ENCODE results near the gene PGK1. TPM values are rescaled to one million over a fixed set of nuclear protein-coding genes. Genes with fewer than 3 reads are reported as not detected.
"Not testable (repeated sequence)": the region's sequence is repeated elsewhere in the genome, so short reads cannot be mapped to it uniquely, and the experiment has no call there.

The PGK1 gene
- total RNA-seq, 2 donors from 2014 or later, result 277 to 296 TPM

DNA sequence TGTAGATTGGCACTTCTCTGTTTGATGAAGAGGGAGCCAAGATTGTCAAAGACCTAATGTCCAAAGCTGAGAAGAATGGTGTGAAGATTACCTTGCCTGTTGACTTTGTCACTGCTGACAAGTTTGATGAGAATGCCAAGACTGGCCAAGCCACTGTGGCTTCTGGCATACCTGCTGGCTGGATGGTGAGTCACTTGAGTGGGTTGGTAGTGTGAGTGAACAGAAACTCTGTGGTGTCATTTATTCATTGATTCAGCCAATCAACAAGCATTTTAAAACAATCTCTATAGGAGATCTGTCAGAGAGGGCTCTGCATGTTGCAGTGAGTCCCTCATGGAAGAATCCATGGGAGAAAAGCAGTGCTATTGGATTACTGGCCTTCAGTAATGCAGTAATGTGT, 19.1 kb downstream of the PGK1 start:
- Histone ChIP-seq H3K27ac (ENCODE audit: low read depth, low read length) (no peak overlapping the region), H3K9ac (ENCODE audit: extremely low read depth, low read length, poor library complexity, severe bottlenecking) (no peak overlapping the region), H3K36me3 (ENCODE audit: control insufficient read depth, insufficient read depth, low read length) (peaks cover 78% of the 10 kb centered on the region), H3K4me3 (ENCODE audit: low read length) (no peak overlapping the region), H3K4me1 (ENCODE audit: control insufficient read depth, insufficient read depth, low read length) (no peaks in the 10 kb centered on the region), H3K9me3 (ENCODE audit: control insufficient read depth, low read length) (no peaks in the 10 kb centered on the region), H3K27me3 (ENCODE audit: control insufficient read depth, insufficient read depth, low read length, poor library complexity, severe bottlenecking) (no peaks in the 10 kb centered on the region)
- Mint-ChIP-seq H3K27me3 (ENCODE audit: insufficient read depth) (no peaks in the 10 kb centered on the region), H3K9me3 (peaks cover 42% of the 10 kb centered on the region), H3K27ac (no peak overlapping the region), H3K4me3 (no peak overlapping the region), H3K36me3 (ENCODE audit: low read depth) (peaks cover 67% of the 10 kb centered on the region), H3K4me1 (no peaks in the 10 kb centered on the region)
- TF ChIP-seq, protein P1, sequence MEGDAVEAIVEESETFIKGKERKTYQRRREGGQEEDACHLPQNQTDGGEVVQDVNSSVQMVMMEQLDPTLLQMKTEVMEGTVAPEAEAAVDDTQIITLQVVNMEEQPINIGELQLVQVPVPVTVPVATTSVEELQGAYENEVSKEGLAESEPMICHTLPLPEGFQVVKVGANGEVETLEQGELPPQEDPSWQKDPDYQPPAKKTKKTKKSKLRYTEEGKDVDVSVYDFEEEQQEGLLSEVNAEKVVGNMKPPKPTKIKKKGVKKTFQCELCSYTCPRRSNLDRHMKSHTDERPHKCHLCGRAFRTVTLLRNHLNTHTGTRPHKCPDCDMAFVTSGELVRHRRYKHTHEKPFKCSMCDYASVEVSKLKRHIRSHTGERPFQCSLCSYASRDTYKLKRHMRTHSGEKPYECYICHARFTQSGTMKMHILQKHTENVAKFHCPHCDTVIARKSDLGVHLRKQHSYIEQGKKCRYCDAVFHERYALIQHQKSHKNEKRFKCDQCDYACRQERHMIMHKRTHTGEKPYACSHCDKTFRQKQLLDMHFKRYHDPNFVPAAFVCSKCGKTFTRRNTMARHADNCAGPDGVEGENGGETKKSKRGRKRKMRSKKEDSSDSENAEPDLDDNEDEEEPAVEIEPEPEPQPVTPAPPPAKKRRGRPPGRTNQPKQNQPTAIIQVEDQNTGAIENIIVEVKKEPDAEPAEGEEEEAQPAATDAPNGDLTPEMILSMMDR (conservative IDR thresholded peaks at IDR 0.05), result no peak
- no peak for DNase-seq

DNA sequence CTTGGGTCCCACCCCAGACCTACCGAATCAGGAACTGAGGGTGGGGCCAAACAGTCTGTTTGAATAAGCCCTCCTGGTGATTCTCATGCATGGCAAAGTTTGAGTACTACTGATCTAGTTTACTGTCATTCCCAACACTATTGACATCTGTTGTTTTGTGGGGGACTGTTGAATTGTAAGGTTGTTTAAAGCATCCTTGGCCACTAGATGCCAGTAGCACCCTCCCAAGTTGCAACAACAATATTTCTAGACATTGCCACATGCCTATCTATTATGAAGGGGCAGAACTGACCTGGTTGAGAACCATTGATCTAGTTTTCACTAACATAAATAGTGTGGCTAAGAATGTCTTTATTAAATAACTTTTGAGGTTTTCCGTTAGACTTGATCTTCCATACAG, 20.3 kb downstream of the PGK1 start:
- Mint-ChIP-seq H3K4me1 (no peaks in the 10 kb centered on the region), H3K36me3 (ENCODE audit: low read depth) (peaks cover 60% of the 10 kb centered on the region), H3K27me3 (ENCODE audit: insufficient read depth) (no peaks in the 10 kb centered on the region), H3K27ac (no peak overlapping the region), H3K9me3 (peaks cover 41% of the 10 kb centered on the region), H3K4me3 (no peak overlapping the region)
- H3K9ac ChIP-seq (ENCODE audit: extremely low read depth, low read length, poor library complexity, severe bottlenecking), result no peak overlapping the region
- H3K9me3 ChIP-seq (ENCODE audit: control insufficient read depth, low read length), result no peaks in the 10 kb centered on the region
- TF ChIP-seq, protein P1 (conservative IDR thresholded peaks at IDR 0.05), result peak; percentile 55
- no peaks in the 10 kb centered on the region for H3K4me1 ChIP-seq (ENCODE audit: control insufficient read depth, insufficient read depth, low read length)
- H3K27ac ChIP-seq (ENCODE audit: low read depth, low read length), result no peak overlapping the region
- no peak for DNase-seq
- H3K36me3 ChIP-seq (ENCODE audit: control insufficient read depth, insufficient read depth, low read length), result peaks cover 68% of the 10 kb centered on the region
- H3K27me3 ChIP-seq (ENCODE audit: control insufficient read depth, insufficient read depth, low read length, poor library complexity, severe bottlenecking), result no peaks in the 10 kb centered on the region
- no peak overlapping the region for H3K4me3 ChIP-seq (ENCODE audit: low read length)
- 96% methylated on average over 2 of the region's 2 CpGs; no CpG with 5 or more reads in 1 of the 2 experiments for WGBS, 2 experiments (ENCODE audit: insufficient coverage in 1 of 2, insufficient read length in 1 of 2)

DNA sequence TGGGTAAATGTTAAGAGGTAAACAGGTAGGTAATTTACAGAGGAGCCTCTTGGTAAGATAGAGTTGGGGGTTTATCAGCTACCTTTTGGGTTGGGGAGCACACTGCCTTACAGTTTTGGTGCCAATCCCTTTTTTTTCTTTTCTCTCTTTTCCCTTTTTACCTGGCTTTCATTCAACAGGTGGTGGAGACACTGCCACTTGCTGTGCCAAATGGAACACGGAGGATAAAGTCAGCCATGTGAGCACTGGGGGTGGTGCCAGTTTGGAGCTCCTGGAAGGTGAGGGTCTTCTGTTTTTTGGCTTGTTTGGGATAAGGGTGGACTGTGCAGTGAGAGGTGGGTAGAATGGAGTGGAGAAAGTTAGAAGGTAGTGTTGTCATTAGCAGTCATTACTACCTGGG, 21.1 kb downstream of the PGK1 start:
- Mint-ChIP-seq H3K4me3 (no peak overlapping the region), H3K9me3 (peaks cover 41% of the 10 kb centered on the region), H3K4me1 (no peaks in the 10 kb centered on the region), H3K36me3 (ENCODE audit: low read depth) (peaks cover 53% of the 10 kb centered on the region), H3K27me3 (ENCODE audit: insufficient read depth) (no peaks in the 10 kb centered on the region), H3K27ac (peak overlapping the region; percentile 39)
- Histone ChIP-seq H3K36me3 (ENCODE audit: control insufficient read depth, insufficient read depth, low read length) (peaks cover 64% of the 10 kb centered on the region), H3K27ac (ENCODE audit: low read depth, low read length) (no peak overlapping the region), H3K27me3 (ENCODE audit: control insufficient read depth, insufficient read depth, low read length, poor library complexity, severe bottlenecking) (no peaks in the 10 kb centered on the region), H3K9ac (ENCODE audit: extremely low read depth, low read length, poor library complexity, severe bottlenecking) (no peak overlapping the region), H3K4me1 (ENCODE audit: control insufficient read depth, insufficient read depth, low read length) (no peaks in the 10 kb centered on the region), H3K9me3 (ENCODE audit: control insufficient read depth, low read length) (no peaks in the 10 kb centered on the region), H3K4me3 (ENCODE audit: low read length) (no peak overlapping the region)
- no peak for DNase-seq
- TF ChIP-seq, protein P1 (conservative IDR thresholded peaks at IDR 0.05), result no peak
- WGBS, 2 experiments (ENCODE audit: insufficient coverage in 1 of 2, insufficient read length in 1 of 2), result 94% methylated on average over 1 of the region's 1 CpG; no CpG with 5 or more reads in 1 of the 2 experiments

DNA sequence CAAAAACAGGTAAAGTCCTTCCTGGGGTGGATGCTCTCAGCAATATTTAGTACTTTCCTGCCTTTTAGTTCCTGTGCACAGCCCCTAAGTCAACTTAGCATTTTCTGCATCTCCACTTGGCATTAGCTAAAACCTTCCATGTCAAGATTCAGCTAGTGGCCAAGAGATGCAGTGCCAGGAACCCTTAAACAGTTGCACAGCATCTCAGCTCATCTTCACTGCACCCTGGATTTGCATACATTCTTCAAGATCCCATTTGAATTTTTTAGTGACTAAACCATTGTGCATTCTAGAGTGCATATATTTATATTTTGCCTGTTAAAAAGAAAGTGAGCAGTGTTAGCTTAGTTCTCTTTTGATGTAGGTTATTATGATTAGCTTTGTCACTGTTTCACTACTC, 21.7 kb downstream of the PGK1 start:
- H3K4me3 ChIP-seq (ENCODE audit: low read length); H3K27me3 Mint-ChIP-seq (ENCODE audit: insufficient read depth); H3K4me1 ChIP-seq (ENCODE audit: control insufficient read depth, insufficient read depth, low read length); H3K27ac Mint-ChIP-seq; H3K4me3 Mint-ChIP-seq; H3K4me1 Mint-ChIP-seq; H3K27me3 ChIP-seq (ENCODE audit: control insufficient read depth, insufficient read depth, low read length, poor library complexity, severe bottlenecking); H3K27ac ChIP-seq (ENCODE audit: low read depth, low read length); H3K9me3 ChIP-seq (ENCODE audit: control insufficient read depth, low read length); H3K9ac ChIP-seq (ENCODE audit: extremely low read depth, low read length, poor library complexity, severe bottlenecking); DNase-seq: not testable (repeated sequence)
- Mint-ChIP-seq H3K36me3 (ENCODE audit: low read depth) (peaks cover 53% of the 10 kb centered on the region), H3K9me3 (peaks cover 42% of the 10 kb centered on the region)
- peaks cover 58% of the 10 kb centered on the region for H3K36me3 ChIP-seq (ENCODE audit: control insufficient read depth, insufficient read depth, low read length)
